GM12878 (cell line): ENCODE data around the gene PPP2R5C. TPM values are rescaled to one million over a fixed set of nuclear protein-coding genes. Genes with fewer than 3 reads are reported as not detected.

Source experiments
- ATAC-seq: fragments of 200-7000 bp; cut with Tn5 transposase; 3 replicates; pipeline ENCODE4 v1.9.1; 2020; ENCODE audit warnings: mild to moderate bottlenecking, moderate library complexity
- BruUV-seq: library from RNA; stranded (reverse); fragments of 400-500 nt; replicated peaks from 2 replicates; lab custom pipeline; 2021; lab: Mats Ljungman, UMichigan
- CTCF ChIA-PET: fragments of 300-600 bp; sonication (Branson Sonifier 250); formaldehyde crosslinking; extraction: SDS; loops from one replicate; lab custom pipeline; 2021; ENCODE audit warnings: inconsistent platforms; lab: Yijun Ruan, JAX
- POLR2A ChIA-PET: fragments of 350-600 bp; formaldehyde crosslinking; extraction: SDS; loops from one replicate; lab custom pipeline; 2021; ENCODE audit warnings: inconsistent platforms; lab: Charles Lee
- RAD21 ChIA-PET: fragments of 300-600 bp; sonication (Branson Sonifier 250); formaldehyde crosslinking; loops from one replicate; lab custom pipeline; 2023; ENCODE audit warnings: antibody characterized with exemption; ENCODE audit not compliant: unreplicated experiment; lab: Charles Lee
- SMC1A ChIA-PET: fragments of 300-600 bp; sonication (Branson Sonifier 250); formaldehyde crosslinking; loops from one replicate; lab custom pipeline; 2023; ENCODE audit not compliant: unreplicated experiment, uncharacterized antibody; lab: Charles Lee
- DNase-seq: peaks from one replicate; pipeline ENCODE4 v3.0.0-alpha.2; 2011; ENCODE audit warnings: low read depth, low spot score
- FAIRE-seq: peaks from 3 replicates; lab custom pipeline; 2011; peaks lifted over from hg19 to GRCh38; lab: Jason Lieb, UNC
- H2AFZ ChIP-seq: 2 replicates; pipeline ENCODE4 v1.6.0; 2011; ENCODE audit warnings: low read depth, low read length, control low read depth; ENCODE audit not compliant: control insufficient read depth
- H3K27ac ChIP-seq: 2 replicates; pipeline ENCODE4 v1.5.1; 2011; ENCODE audit warnings: control low read depth; ENCODE audit not compliant: control insufficient read depth, insufficient read depth
- H3K27me3 ChIP-seq, 2 experiments: replicated peaks in 1 of 2; 2 replicates each; pipeline versions ENCODE4 v1.6.0 to v1.6.1; 2011; ENCODE audit warnings: low read length in 1 of 2; ENCODE audit not compliant: control insufficient read depth in 2 of 2, insufficient read depth in 2 of 2
- H3K36me3 ChIP-seq, 2 experiments: 2 replicates each; pipeline ENCODE4 v1.5.1; 2011; ENCODE audit warnings: low read length in 1 of 2; ENCODE audit not compliant: control insufficient read depth in 2 of 2, insufficient read depth in 2 of 2
- H3K4me1 ChIP-seq: 2 replicates; pipeline ENCODE4 v1.6.1; 2011; ENCODE audit warnings: mild to moderate bottlenecking, low read length, moderate library complexity, mixed read lengths; ENCODE audit not compliant: control insufficient read depth, insufficient read depth
- H3K4me2 ChIP-seq: 2 replicates; pipeline ENCODE4 v1.6.0; 2011; ENCODE audit warnings: control low read depth; ENCODE audit not compliant: control insufficient read depth, insufficient read depth
- H3K4me3 ChIP-seq: fragments of 200-600 bp; sonication (generic); 2 replicates; pipeline ENCODE4 v1.5.1; 2016
- H3K79me2 ChIP-seq: 2 replicates; pipeline ENCODE4 v1.6.0; 2011; ENCODE audit warnings: low read length; ENCODE audit not compliant: control insufficient read depth, insufficient read depth
- H3K9ac ChIP-seq: 2 replicates; pipeline ENCODE4 v1.8.0; 2011; ENCODE audit warnings: low read length, control low read depth, mixed read lengths; ENCODE audit not compliant: control insufficient read depth, insufficient read depth
- H3K9me3 ChIP-seq: replicated peaks from 3 replicates; pipeline ENCODE4 v1.5.1; 2011; ENCODE audit warnings: mild to moderate bottlenecking, low read length; ENCODE audit not compliant: control insufficient read depth, insufficient read depth
- H4K20me1 ChIP-seq: 2 replicates; pipeline ENCODE4 v1.6.0; 2011; ENCODE audit not compliant: control insufficient read depth, insufficient read depth
- BHLHE40 ChIP-seq, 2 experiments: fragments of 450-650 bp in 1 of 2; IDR thresholded peaks; 2 replicates each; pipeline ENCODE4 v1.6.1; 2011 to 2017; ENCODE audit warnings: low read depth in 2 of 2, borderline replicate concordance in 1 of 2, improper control_type of control experiment in 1 of 2, low read length in 1 of 2, mild to moderate bottlenecking in 1 of 2
- CHD4 ChIP-seq: fragments of 200-600 bp; sonication (generic); IDR thresholded peaks from 2 replicates; pipeline ENCODE4 v1.6.1; 2016; ENCODE audit warnings: mild to moderate bottlenecking
- EP300 ChIP-seq, 2 experiments: fragments of 150-350 bp in 1 of 2; IDR thresholded peaks; 2 replicates each; pipeline ENCODE4 v1.6.1; 2011 to 2012; ENCODE audit warnings: low read depth in 2 of 2, low read length in 2 of 2, borderline replicate concordance in 1 of 2, improper control_type of control experiment in 1 of 2, inconsistent platforms in 1 of 2; ENCODE audit not compliant: control insufficient read depth in 1 of 2
- HDAC2 ChIP-seq: fragments of 200-600 bp; sonication (generic); IDR thresholded peaks from 2 replicates; pipeline ENCODE4 v1.6.1; 2017
- IRF5 ChIP-seq: fragments of 450-650 bp; IDR thresholded peaks from 2 replicates; pipeline ENCODE4 v1.6.1; 2017; ENCODE audit warnings: borderline replicate concordance
- KAT2A ChIP-seq: conservative IDR thresholded peaks from 2 replicates; pipeline ENCODE4 v1.6.1; 2011; ENCODE audit warnings: low read depth, low read length; ENCODE audit not compliant: control insufficient read depth
- NR2C2 ChIP-seq: IDR thresholded peaks from 2 replicates; pipeline ENCODE4 v1.6.1; 2011; ENCODE audit warnings: borderline replicate concordance, low read depth; ENCODE audit not compliant: control insufficient read depth, insufficient read length
- NRF1 ChIP-seq: conservative IDR thresholded peaks from 2 replicates; pipeline ENCODE4 v1.6.1; 2011; ENCODE audit warnings: mild to moderate bottlenecking, low read depth, low read length, improper control_type of control experiment
- PBX3 ChIP-seq: IDR thresholded peaks from 2 replicates; pipeline ENCODE4 v1.6.1; 2011; ENCODE audit warnings: mild to moderate bottlenecking, low read depth, low read length, moderate library complexity; ENCODE audit not compliant: insufficient replicate concordance
- POLR2AphosphoS2 ChIP-seq: IDR thresholded peaks from 2 replicates; pipeline ENCODE4 v1.6.1; 2011; ENCODE audit warnings: low read depth, mild to moderate bottlenecking, low read length, improper control_type of control experiment, moderate library complexity
- RAD51 ChIP-seq: fragments of 450-650 bp; IDR thresholded peaks from 2 replicates; pipeline ENCODE4 v1.6.1; 2016; ENCODE audit warnings: moderate library complexity, mild to moderate bottlenecking, inconsistent platforms
- SMARCA5 ChIP-seq: fragments of 450-650 bp; IDR thresholded peaks from 2 replicates; pipeline ENCODE4 v1.6.1; 2017; ENCODE audit warnings: mild to moderate bottlenecking
- WGBS: methylation state at CpG from one replicate; pipeline ENCODE4 v1.1.6; 2016; ENCODE audit warnings: low lambda C conversion rate; ENCODE audit not compliant: insufficient replicate concordance, insufficient coverage; ENCODE audit errors: missing lambda C conversion rate; 5-methylcytosine and 5-hydroxymethylcytosine counted together
- in situ Hi-C: fragments of 300-500 bp; cut with MboI; formaldehyde crosslinking; loops from 9 replicates; pipeline ENCODE4 v1.14.3; 2018; ENCODE audit warnings: mixed read lengths
- intact Hi-C: fragments of 100-400 bp; cut with micrococcal nuclease; formaldehyde crosslinking; loops from one replicate; pipeline ENCODE4 v1.14.2; 2022; ENCODE audit not compliant: unreplicated experiment
- polyA plus RNA-seq, 11 experiments: library from polyadenylated mRNA; depleted of rRNA in 4 of 11; unstranded in 6 of 11; stranded (reverse) in 5 of 11; fragments of >200 nt; fragmentation: Nextera tagmentation in 4 of 11; fragmentation: Illumina TruSeq in 1 of 11; extraction: Ambion mirVana in 4 of 11; extraction: Trizol in 1 of 11; gene quantifications; 1 replicate in 1 of 11; 2 replicates in 10 of 11; pipeline versions ENCODE4 v1.2.1 to v1.2.3, GENCODE V29; 2011 to 2016; ENCODE audit warnings: inconsistent platforms in 2 of 11, missing spikeins in 2 of 11, low read depth in 1 of 11
- total RNA-seq, 4 experiments: library from RNA; depleted of rRNA in 3 of 4; stranded (reverse); fragments of >200 nt in 3 of 4; fragmentation: Illumina TruSeq in 1 of 4; extraction: Trizol in 1 of 4; gene quantifications; 2 replicates each; pipeline versions ENCODE4 v1.2.1 to v1.2.3, GENCODE V29; 2013 to 2021
- TF ChIP-seq, protein P1 (sequence below): fragments of 450-650 bp; IDR thresholded peaks from 2 replicates; pipeline ENCODE4 v1.6.1; 2017; ENCODE audit warnings: antibody characterized with exemption, mild to moderate bottlenecking, moderate library complexity

The PPP2R5C gene
- total and polyA plus RNA-seq, 10 of the 15 experiments (the other 5 are each of a cell fraction or from before 2014, with no cell fraction given): 106 to 199 (median 144) TPM

DNA sequence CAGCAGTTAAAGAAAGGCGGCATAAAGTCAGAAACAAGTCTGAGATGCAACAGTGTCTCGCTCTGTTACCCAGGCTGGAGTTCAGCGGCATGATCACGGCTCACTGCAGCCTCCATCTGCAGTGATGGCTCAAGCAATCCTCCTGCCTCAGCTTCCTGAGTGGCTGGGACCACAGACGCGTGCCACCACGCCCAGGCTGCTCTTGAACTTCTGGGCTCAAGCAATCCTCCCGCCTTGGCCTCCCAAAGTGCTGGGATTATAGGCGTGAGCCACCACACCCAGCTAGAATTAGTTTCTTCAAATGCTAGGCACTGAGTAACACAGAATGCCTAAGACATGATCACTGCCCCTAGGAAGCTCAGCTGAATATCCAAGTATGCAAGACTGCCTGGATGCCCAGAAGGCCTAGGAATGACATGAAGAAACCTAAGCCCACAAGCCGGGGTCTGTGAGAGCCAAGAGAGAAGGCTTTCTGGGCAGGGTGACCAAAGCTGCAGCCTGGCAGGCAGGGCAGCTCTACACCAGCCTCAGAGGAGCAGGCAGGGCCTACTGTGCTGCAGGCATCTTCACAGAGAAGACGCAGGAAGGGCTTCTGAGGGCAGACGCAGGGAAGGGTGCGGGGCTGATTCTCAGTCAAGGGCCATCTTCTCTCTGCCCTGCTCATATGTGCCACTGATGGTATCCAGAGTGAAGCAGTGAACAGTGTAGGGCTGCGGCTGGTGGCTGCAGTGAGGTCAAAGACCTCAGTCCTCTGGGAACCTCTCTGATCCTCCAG, 4.3 kb upstream of the PPP2R5C start:
- Histone ChIP-seq H3K9me3 (0 out of 3 replicates have a peak, but pooled peaks cover 2% of the 10 kb centered on the region), H3K4me3 (no peak overlapping the region), H3K36me3 (no peaks in the 10 kb centered on the region), H3K27ac (no peak overlapping the region), H3K4me1 (no peaks in the 10 kb centered on the region), H2AFZ (no peak overlapping the region), H3K9ac (no peak overlapping the region), H4K20me1 (no peaks in the 10 kb centered on the region), H3K79me2 (no peaks in the 10 kb centered on the region), H3K27me3 (no peaks in the 10 kb centered on the region; a peak in 2 of 4 replicates), H3K4me2 (no peak overlapping the region)
- ChIA-PET CTCF (no interaction called here), SMC1A (interaction anchor here (1.1 kb wide), 1 partner anchor 27 kb away, joined by 3 read pairs; no protein-coding TSS in a partner anchor), RAD21 (no interaction called here), POLR2A (no interaction called here)
- BruUV-seq: no TSS peak
- ATAC-seq (no peak), DNase-seq (no peak), FAIRE-seq (no peak)
- no peak for TF ChIP-seq POLR2AphosphoS2
- no peak for TF ChIP-seq BHLHE40 (IDR thresholded peaks at IDR 0.05; ENCODE audit: borderline replicate concordance in 1 of 2, low read depth in 2 of 2, low read length in 1 of 2)
- no peak for TF ChIP-seq KAT2A
- TF ChIP-seq SMARCA5: no peak
- TF ChIP-seq, protein P1, sequence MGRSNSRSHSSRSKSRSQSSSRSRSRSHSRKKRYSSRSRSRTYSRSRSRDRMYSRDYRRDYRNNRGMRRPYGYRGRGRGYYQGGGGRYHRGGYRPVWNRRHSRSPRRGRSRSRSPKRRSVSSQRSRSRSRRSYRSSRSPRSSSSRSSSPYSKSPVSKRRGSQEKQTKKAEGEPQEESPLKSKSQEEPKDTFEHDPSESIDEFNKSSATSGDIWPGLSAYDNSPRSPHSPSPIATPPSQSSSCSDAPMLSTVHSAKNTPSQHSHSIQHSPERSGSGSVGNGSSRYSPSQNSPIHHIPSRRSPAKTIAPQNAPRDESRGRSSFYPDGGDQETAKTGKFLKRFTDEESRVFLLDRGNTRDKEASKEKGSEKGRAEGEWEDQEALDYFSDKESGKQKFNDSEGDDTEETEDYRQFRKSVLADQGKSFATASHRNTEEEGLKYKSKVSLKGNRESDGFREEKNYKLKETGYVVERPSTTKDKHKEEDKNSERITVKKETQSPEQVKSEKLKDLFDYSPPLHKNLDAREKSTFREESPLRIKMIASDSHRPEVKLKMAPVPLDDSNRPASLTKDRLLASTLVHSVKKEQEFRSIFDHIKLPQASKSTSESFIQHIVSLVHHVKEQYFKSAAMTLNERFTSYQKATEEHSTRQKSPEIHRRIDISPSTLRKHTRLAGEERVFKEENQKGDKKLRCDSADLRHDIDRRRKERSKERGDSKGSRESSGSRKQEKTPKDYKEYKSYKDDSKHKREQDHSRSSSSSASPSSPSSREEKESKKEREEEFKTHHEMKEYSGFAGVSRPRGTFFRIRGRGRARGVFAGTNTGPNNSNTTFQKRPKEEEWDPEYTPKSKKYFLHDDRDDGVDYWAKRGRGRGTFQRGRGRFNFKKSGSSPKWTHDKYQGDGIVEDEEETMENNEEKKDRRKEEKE: no peak
- TF ChIP-seq IRF5: no peak
- no peak for TF ChIP-seq NRF1
- TF ChIP-seq NR2C2: no peak
- TF ChIP-seq CHD4: no peak
- no peak for TF ChIP-seq HDAC2
- no peak for TF ChIP-seq EP300 (IDR thresholded peaks at IDR 0.05; ENCODE audit: borderline replicate concordance in 1 of 2, control insufficient read depth in 1 of 2, low read depth in 2 of 2, low read length in 2 of 2)
- TF ChIP-seq PBX3: no peak
- TF ChIP-seq RAD51: no peak
- intact Hi-C loops: no loop called here
- 60% methylated on average over 14 of the region's 14 CpGs for WGBS
- in situ Hi-C loops: loop anchor here (25.0 kb wide), 1 partner anchor 555 kb away; the partner anchor contains the start of genes MOK and ZNF839
